ENCODE measurements around the gene FAM193B. TPM values are rescaled to one million over a fixed set of nuclear protein-coding genes. Genes with fewer than 3 reads are reported as not detected.

Gene FAM193B
- total and polyA plus RNA-seq, 2 of the 13 experiments (the other 11 are each of a cell fraction or from before 2014, with no cell fraction given) = 21.2 to 40.9 TPM

DNA sequence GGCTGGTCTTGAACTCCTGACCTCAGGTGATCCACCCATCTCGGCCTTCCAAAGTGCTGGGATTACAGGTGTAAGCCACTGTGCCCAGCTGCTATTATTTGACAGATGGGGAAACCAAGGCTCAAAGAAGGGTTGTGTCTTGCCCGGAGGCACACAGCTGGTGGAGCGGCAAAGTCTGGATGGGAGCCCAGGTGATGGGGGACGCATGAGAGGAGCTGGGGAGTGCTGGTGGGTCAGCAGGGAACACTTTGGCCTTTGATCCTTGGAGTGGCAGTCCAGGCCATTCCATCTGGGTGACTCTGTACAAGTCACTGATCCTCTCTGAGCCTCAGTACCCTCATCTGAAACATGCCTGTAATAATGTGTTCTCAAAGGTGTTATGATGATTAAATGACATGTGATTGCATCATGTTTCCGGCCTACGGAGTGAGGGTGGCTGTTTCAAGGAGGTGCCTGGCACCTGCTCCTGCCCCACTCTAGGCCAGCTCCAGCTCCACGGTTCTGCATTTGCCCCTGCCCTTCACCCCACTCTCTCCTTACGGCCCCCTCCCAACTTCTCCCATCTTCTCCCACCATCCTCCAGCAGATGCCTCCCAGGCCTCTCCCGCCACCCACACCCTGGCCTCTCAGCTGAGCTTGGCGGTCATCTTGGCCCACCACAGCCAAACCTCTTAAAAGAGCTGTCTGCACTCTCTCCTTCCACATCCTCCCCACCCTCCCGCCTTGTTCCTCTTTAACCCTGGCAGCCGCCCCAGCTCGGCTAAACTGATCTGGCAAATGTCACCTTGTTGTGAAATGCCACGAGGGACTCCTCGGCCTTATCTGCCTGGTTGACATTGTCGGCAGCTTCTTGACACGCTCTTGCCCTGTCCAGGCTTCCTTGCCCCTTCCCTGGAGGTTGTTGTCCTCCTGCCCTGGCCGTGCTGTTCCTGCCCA is 75.4 kb downstream of the FAM193B start (continued):
- no peak for TF ChIP-seq ZSCAN9 (CRISPR knock-in tag; IDR thresholded peaks at IDR 0.05; ENCODE audit: borderline replicate concordance)
- TF ChIP-seq ZNF251 (CRISPR knock-in tag; IDR thresholded peaks at IDR 0.05) = no peak
- no peak for TF ChIP-seq SP5 (CRISPR knock-in tag; IDR thresholded peaks at IDR 0.05; ENCODE audit: borderline replicate concordance, low read depth)
- peak; percentile 79 for TF ChIP-seq CEBPB (IDR thresholded peaks at IDR 0.05; ENCODE audit: borderline replicate concordance, low read depth, low read length)
- no peak for TF ChIP-seq ZSCAN12 (CRISPR knock-in tag; IDR thresholded peaks at IDR 0.05)
- no peak for TF ChIP-seq ZNF790 (CRISPR knock-in tag; IDR thresholded peaks at IDR 0.05; ENCODE audit: borderline replicate concordance)
- no peak for TF ChIP-seq ELF4 (CRISPR knock-in tag; IDR thresholded peaks at IDR 0.05; ENCODE audit: borderline replicate concordance)
- no peak for TF ChIP-seq ZNF598 (CRISPR knock-in tag; IDR thresholded peaks at IDR 0.05; ENCODE audit: borderline replicate concordance)
- no peak for TF ChIP-seq ZNF431 (CRISPR knock-in tag; IDR thresholded peaks at IDR 0.05; ENCODE audit: borderline replicate concordance, low read depth)

DNA sequence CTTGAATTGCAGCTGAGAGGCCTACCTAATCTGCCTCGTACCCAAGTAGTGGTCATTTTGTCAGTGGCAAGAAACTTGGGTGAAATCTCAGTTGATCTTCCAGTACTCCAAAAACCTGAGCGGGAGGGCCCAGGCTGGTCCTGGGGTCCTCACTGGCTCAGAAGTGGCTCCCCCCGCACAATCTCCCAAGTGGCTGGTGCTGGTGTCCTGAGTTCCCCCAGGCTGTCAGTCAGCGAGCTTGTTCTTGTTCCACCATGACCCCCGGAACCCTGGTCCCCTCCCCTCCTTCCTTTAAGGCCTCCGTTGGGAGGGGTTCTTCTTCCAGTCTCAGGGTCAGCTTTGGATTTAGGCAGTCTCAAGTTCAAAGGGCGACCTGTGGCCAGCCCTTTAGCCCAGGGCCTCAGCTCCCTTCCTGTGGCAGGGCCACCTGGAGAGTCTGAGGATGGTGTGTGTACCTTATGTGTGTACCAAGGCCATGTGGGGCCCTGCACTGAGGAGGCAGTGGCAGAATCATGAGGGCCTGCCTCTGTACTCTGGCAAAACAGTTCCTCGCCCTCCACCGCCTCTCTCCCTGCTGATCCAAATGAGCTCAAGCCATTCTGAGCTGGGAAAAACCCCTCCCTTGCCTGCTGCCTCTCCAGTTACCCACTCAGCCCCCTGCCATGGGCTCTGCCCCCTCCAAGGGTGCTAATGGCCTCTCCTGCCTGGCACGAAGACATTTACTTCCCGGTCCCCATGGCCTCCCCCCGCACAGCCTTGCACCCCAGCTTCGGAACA is 76.5 kb downstream of the FAM193B start:
- Histone ChIP-seq H3K4me2 (ENCODE audit: low read depth, low read length) (peak overlapping the region; percentile 19; the same call in 1 of the 2 replicates), H3K27ac (ENCODE audit: extremely low read length, insufficient read depth, low read length) (no peak overlapping the region), H3K9me3 (ENCODE audit: low read length) (no peaks in the 10 kb centered on the region), H3K27me3 (ENCODE audit: control insufficient read depth in 1 of 2, insufficient read depth in 2 of 2, low read length in 2 of 2) (no peaks in the 10 kb centered on the region), H3K36me3 (replicated peaks in 1 of 2; ENCODE audit: control insufficient read depth in 1 of 2, insufficient read depth in 2 of 2, low read length in 2 of 2) (no peaks in the 10 kb centered on the region), H3K79me2 (ENCODE audit: insufficient read depth, low read length) (no peaks in the 10 kb centered on the region), H2AFZ (ENCODE audit: low read length) (no peak overlapping the region), H3K4me1 (ENCODE audit: insufficient read depth, low read length) (peaks cover 56% of the 10 kb centered on the region), H3K9ac (ENCODE audit: insufficient read depth, low read depth, low read length) (no peak overlapping the region), H4K20me1 (ENCODE audit: insufficient read depth, low read length) (no peaks in the 10 kb centered on the region), H3K4me3 (replicated peaks in 1 of 3; ENCODE audit: insufficient read depth in 1 of 3, low read depth in 2 of 3, low read length in 3 of 3) (no peak overlapping the region)
- peak; percentile 64 for ATAC-seq
- no TSS peak for BruUV-seq (replicated peaks)
- ChIA-PET POLR2A (interaction anchor here (0.9 to 4.9 kb wide), 9 partner anchors 18 to 391 kb away, joined by 3 to 42 read pairs (median 3); partner anchors contain the start of genes GRK6 and PDLIM7), CTCF (ENCODE audit: low intra/inter-chr PET ratio, low total read pairs) (no interaction called here)
- intact Hi-C loops (cut with micrococcal nuclease; ENCODE audit: unreplicated experiment) (no loop called here), in situ Hi-C loops (cut with HindIII; ENCODE audit: extremely low pct_ligation_motif_present, low pct_unique_long_range_greater_than_20kb) (no loop called here)
- WGBS (ENCODE audit: low lambda C conversion rate) = 39% methylated on average over 10 of the region's 13 CpGs
- no peak for FAIRE-seq
- DNase-seq (ENCODE audit: low spot score) = no peak
- TF ChIP-seq, protein P1, sequence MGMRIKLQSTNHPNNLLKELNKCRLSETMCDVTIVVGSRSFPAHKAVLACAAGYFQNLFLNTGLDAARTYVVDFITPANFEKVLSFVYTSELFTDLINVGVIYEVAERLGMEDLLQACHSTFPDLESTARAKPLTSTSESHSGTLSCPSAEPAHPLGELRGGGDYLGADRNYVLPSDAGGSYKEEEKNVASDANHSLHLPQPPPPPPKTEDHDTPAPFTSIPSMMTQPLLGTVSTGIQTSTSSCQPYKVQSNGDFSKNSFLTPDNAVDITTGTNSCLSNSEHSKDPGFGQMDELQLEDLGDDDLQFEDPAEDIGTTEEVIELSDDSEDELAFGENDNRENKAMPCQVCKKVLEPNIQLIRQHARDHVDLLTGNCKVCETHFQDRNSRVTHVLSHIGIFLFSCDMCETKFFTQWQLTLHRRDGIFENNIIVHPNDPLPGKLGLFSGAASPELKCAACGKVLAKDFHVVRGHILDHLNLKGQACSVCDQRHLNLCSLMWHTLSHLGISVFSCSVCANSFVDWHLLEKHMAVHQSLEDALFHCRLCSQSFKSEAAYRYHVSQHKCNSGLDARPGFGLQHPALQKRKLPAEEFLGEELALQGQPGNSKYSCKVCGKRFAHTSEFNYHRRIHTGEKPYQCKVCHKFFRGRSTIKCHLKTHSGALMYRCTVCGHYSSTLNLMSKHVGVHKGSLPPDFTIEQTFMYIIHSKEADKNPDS (CRISPR knock-in tag; IDR thresholded peaks at IDR 0.05) = no peak
- TF ChIP-seq, protein P2, sequence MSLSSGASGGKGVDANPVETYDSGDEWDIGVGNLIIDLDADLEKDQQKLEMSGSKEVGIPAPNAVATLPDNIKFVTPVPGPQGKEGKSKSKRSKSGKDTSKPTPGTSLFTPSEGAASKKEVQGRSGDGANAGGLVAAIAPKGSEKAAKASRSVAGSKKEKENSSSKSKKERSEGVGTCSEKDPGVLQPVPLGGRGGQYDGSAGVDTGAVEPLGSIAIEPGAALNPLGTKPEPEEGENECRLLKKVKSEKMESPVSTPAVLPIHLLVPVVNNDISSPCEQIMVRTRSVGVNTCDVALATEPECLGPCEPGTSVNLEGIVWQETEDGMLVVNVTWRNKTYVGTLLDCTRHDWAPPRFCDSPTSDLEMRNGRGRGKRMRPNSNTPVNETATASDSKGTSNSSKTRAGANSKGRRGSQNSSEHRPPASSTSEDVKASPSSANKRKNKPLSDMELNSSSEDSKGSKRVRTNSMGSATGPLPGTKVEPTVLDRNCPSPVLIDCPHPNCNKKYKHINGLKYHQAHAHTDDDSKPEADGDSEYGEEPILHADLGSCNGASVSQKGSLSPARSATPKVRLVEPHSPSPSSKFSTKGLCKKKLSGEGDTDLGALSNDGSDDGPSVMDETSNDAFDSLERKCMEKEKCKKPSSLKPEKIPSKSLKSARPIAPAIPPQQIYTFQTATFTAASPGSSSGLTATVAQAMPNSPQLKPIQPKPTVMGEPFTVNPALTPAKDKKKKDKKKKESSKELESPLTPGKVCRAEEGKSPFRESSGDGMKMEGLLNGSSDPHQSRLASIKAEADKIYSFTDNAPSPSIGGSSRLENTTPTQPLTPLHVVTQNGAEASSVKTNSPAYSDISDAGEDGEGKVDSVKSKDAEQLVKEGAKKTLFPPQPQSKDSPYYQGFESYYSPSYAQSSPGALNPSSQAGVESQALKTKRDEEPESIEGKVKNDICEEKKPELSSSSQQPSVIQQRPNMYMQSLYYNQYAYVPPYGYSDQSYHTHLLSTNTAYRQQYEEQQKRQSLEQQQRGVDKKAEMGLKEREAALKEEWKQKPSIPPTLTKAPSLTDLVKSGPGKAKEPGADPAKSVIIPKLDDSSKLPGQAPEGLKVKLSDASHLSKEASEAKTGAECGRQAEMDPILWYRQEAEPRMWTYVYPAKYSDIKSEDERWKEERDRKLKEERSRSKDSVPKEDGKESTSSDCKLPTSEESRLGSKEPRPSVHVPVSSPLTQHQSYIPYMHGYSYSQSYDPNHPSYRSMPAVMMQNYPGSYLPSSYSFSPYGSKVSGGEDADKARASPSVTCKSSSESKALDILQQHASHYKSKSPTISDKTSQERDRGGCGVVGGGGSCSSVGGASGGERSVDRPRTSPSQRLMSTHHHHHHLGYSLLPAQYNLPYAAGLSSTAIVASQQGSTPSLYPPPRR (CRISPR knock-in tag; IDR thresholded peaks at IDR 0.05; ENCODE audit: borderline replicate concordance) = no peak
- TF ChIP-seq ZNF629 (CRISPR knock-in tag; conservative IDR thresholded peaks at IDR 0.05) = no peak
- TF ChIP-seq, protein P3, sequence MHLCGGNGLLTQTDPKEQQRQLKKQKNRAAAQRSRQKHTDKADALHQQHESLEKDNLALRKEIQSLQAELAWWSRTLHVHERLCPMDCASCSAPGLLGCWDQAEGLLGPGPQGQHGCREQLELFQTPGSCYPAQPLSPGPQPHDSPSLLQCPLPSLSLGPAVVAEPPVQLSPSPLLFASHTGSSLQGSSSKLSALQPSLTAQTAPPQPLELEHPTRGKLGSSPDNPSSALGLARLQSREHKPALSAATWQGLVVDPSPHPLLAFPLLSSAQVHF (CRISPR knock-in tag; IDR thresholded peaks at IDR 0.05) = no peak
